Stimulated activated CD4-positive, alpha-beta T cell treated with anti-CD3 and anti-CD28 coated beads, Interleukin-12 subunit alpha, Interleukin-12 subunit beta, amount 100 ng/mL, for 24 hours (primary cell): ENCODE measurements around the gene FA2H.
"Not testable (repeated sequence)": the region's sequence is repeated elsewhere in the genome, so short reads cannot be mapped to it uniquely, and the experiment has no call there.

Source experiments
- DNase-seq, 2 experiments: peaks; one replicate each; pipeline ENCODE4 v3.0.0-alpha.2; 2020; ENCODE audit warnings: low read depth in 2 of 2

The FA2H gene

GRCh38 chr16:74724820-74725549 is 49.6 kb downstream of the FA2H start:
- no peak for DNase-seq

- DNase-seq = no peak
These were observed 51.4 kb downstream of the FA2H start for GRCh38 chr16:74723256-74723655.

GRCh38 chr16:74722156-74722555 is 52.5 kb downstream of the FA2H start:
- DNase-seq = not testable (repeated sequence)

- no peak for DNase-seq
These were observed 52.9 kb downstream of the FA2H start for GRCh38 chr16:74721716-74722115.

- no peak for DNase-seq
These were observed 54.0 kb downstream of the FA2H start for GRCh38 chr16:74720579-74720978.

GRCh38 chr16:74718741-74719610 is 55.6 kb downstream of the FA2H start:
- no peak for DNase-seq

GRCh38 chr16:74718140-74718539 is 56.5 kb downstream of the FA2H start:
- DNase-seq = no peak

- DNase-seq = no peak
These were observed 57.3 kb downstream of the FA2H start for GRCh38 chr16:74717367-74717766.

- no peak for DNase-seq
These were observed 58.3 kb downstream of the FA2H start for GRCh38 chr16:74716355-74716754.

- no peak for DNase-seq
These were observed 60.7 kb downstream of the FA2H start for GRCh38 chr16:74713876-74714275.

GRCh38 chr16:74713325-74713724 is 61.3 kb downstream of the FA2H start:
- DNase-seq = no peak

GRCh38 chr16:74711938-74712337 is 62.7 kb downstream of the FA2H start:
- DNase-seq = no peak

GRCh38 chr16:74710401-74710800 is 64.2 kb downstream of the FA2H start:
- no peak for DNase-seq

- peak; percentile 60 to 75 for DNase-seq
These were observed 65.2 kb downstream of the FA2H start for GRCh38 chr16:74709441-74709877.

GRCh38 chr16:74700438-74701225 is 74.0 kb downstream of the FA2H start, which contains the start of gene MLKL:
MLKL (minus strand) TSS chr16:74700862; CDS start chr16:74695757, 5,105 bp downstream.
- peak; percentile 28 to 53 for DNase-seq

GRCh38 chr16:74700116-74700437 is 74.5 kb downstream of the FA2H start:
- DNase-seq = peak; percentile 5 to 8

GRCh38 chr16:74699666-74700065 is 75.0 kb downstream of the FA2H start:
- DNase-seq = no peak

- no peak for DNase-seq
These were observed 76.4 kb downstream of the FA2H start for GRCh38 chr16:74698222-74698621.

- DNase-seq = peak in 1 of 2 experiments; percentile 28
These were observed 78.9 kb downstream of the FA2H start for GRCh38 chr16:74695450-74696422.

- DNase-seq = no peak
These were observed 83.3 kb downstream of the FA2H start for GRCh38 chr16:74691093-74691855.
